Peyer's patch (tissue), 4 donors: ENCODE results near the gene ZNF710.

Experiments
- POLR2A ChIP-seq, 2 donors: fragments of 450-650 bp; IDR thresholded peaks; one replicate each; pipeline ENCODE4 v1.5.1; 2017; ENCODE audit warnings: antibody characterized with exemption in 2 of 2, mild to moderate bottlenecking in 2 of 2, moderate library complexity in 2 of 2
- TF ChIP-seq, protein P1 (sequence below), 6 experiments: fragments of 450-650 bp in 4 of 6; fragments of 200-600 bp in 2 of 6; sonication (generic) in 1 of 6; IDR thresholded peaks; one replicate each; pipeline ENCODE4 v1.5.1; 2017 to 2019; ENCODE audit warnings: antibody characterized with exemption in 6 of 6, mild to moderate bottlenecking in 3 of 6, moderate library complexity in 1 of 6

DNA sequence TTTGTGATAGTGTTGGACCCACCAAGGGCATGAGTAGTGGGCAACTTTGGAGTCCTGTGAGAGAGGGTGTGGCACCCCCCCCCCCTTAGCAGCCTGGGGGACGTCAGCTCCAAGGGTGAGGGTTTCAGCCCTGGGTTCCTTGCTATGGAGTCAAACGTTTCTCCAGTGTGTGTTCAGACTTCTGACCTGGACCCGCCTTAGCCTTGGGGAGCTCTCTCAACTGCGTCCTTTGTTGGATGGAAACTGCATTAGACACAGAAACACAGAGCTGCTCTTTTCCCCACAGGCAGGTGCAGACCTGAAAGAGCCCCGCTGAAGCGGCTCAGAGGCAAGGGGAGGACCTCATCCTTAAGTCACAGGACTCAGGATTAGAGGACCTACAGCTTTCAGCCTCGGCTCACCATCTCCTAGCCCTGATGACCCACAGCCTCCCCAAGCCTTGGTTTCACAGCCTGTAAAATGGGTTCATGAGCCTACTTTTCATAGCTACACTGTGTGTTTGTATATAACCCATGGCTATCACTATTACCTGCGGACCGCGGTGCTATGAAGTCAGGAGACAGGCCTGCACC lies 19.9 kb downstream of the ZNF710 start:
- TF ChIP-seq, protein P1, sequence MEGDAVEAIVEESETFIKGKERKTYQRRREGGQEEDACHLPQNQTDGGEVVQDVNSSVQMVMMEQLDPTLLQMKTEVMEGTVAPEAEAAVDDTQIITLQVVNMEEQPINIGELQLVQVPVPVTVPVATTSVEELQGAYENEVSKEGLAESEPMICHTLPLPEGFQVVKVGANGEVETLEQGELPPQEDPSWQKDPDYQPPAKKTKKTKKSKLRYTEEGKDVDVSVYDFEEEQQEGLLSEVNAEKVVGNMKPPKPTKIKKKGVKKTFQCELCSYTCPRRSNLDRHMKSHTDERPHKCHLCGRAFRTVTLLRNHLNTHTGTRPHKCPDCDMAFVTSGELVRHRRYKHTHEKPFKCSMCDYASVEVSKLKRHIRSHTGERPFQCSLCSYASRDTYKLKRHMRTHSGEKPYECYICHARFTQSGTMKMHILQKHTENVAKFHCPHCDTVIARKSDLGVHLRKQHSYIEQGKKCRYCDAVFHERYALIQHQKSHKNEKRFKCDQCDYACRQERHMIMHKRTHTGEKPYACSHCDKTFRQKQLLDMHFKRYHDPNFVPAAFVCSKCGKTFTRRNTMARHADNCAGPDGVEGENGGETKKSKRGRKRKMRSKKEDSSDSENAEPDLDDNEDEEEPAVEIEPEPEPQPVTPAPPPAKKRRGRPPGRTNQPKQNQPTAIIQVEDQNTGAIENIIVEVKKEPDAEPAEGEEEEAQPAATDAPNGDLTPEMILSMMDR (IDR thresholded peaks at IDR 0.05): no peak
- no peak for TF ChIP-seq POLR2A (IDR thresholded peaks at IDR 0.05)
